Panc1 (cell line): Measurements from ENCODE around the gene ATRN.

Source experiments
- POLR2AphosphoS5 ChIP-seq: IDR thresholded peaks from 2 replicates; pipeline ENCODE4 v1.6.1; 2012; ENCODE audit warnings: mild to moderate bottlenecking, low read depth, low read length, moderate library complexity
- TCF7L2 ChIP-seq: IDR thresholded peaks from 2 replicates; pipeline ENCODE4 v1.6.1; 2011; ENCODE audit warnings: mild to moderate bottlenecking, low read depth, low read length, inconsistent platforms
- TF ChIP-seq, protein P1 (sequence below): fragments of 450-650 bp; IDR thresholded peaks from 2 replicates; pipeline ENCODE4 v1.5.1; 2017; ENCODE audit warnings: mild to moderate bottlenecking

DNA sequence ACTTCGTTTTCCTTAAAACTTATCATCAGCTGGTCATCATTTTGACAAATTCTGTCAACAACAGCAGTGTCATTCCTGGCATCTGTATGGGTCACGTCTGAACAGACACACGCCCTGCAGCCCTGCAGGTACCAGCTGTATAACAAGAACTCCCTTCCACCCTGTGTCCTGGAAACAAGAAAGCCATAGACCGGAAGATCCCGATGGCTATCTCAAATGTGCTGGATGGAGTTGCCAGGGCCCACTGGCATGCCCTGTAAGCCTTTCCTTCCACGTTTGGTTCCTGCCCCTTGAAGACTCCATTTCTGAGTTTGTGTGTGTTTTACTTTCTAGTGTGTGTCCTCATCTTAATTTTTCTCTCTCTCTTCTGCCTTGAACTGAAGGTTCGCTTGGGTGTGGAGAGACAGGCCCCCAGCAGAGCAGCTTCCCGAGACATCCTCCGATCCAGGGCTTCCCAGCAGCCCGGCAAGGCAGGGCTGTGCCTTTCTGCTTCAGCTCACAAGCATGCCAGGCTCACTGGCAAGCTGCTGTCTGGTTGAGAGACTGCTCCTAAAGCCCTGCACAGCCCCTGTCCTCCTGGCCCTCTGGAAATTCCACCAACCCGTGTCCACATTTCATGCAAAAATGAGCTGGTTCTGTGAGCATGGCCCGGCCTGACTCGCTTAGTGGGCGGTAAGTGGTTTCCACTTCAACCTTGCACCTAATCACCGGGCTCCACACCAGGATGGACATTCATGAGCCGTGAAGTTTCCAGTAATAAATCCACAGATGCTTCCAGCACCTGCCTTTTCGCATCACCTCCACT, 183.7 kb downstream of the ATRN start:
- TF ChIP-seq, protein P1, sequence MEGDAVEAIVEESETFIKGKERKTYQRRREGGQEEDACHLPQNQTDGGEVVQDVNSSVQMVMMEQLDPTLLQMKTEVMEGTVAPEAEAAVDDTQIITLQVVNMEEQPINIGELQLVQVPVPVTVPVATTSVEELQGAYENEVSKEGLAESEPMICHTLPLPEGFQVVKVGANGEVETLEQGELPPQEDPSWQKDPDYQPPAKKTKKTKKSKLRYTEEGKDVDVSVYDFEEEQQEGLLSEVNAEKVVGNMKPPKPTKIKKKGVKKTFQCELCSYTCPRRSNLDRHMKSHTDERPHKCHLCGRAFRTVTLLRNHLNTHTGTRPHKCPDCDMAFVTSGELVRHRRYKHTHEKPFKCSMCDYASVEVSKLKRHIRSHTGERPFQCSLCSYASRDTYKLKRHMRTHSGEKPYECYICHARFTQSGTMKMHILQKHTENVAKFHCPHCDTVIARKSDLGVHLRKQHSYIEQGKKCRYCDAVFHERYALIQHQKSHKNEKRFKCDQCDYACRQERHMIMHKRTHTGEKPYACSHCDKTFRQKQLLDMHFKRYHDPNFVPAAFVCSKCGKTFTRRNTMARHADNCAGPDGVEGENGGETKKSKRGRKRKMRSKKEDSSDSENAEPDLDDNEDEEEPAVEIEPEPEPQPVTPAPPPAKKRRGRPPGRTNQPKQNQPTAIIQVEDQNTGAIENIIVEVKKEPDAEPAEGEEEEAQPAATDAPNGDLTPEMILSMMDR = no peak
- no peak for TF ChIP-seq TCF7L2
- TF ChIP-seq POLR2AphosphoS5 = no peak
